RKO (cell line): ENCODE results near the gene FEZ2.
A peak's percentile ranks its signal among the peaks of the same experiment; 100 is the strongest.
"Not testable (repeated sequence)": the region's sequence is repeated elsewhere in the genome, so short reads cannot be mapped to it uniquely, and the experiment has no call there.

ENCODE experiments used
- DNase-seq: peaks from one replicate; pipeline ENCODE4 v3.0.0-alpha.2; 2016; ENCODE audit warnings: low spot score

Gene FEZ2, protein sequence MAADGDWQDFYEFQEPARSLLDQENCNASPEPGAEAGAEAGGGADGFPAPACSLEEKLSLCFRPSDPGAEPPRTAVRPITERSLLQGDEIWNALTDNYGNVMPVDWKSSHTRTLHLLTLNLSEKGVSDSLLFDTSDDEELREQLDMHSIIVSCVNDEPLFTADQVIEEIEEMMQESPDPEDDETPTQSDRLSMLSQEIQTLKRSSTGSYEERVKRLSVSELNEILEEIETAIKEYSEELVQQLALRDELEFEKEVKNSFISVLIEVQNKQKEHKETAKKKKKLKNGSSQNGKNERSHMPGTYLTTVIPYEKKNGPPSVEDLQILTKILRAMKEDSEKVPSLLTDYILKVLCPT

DNA sequence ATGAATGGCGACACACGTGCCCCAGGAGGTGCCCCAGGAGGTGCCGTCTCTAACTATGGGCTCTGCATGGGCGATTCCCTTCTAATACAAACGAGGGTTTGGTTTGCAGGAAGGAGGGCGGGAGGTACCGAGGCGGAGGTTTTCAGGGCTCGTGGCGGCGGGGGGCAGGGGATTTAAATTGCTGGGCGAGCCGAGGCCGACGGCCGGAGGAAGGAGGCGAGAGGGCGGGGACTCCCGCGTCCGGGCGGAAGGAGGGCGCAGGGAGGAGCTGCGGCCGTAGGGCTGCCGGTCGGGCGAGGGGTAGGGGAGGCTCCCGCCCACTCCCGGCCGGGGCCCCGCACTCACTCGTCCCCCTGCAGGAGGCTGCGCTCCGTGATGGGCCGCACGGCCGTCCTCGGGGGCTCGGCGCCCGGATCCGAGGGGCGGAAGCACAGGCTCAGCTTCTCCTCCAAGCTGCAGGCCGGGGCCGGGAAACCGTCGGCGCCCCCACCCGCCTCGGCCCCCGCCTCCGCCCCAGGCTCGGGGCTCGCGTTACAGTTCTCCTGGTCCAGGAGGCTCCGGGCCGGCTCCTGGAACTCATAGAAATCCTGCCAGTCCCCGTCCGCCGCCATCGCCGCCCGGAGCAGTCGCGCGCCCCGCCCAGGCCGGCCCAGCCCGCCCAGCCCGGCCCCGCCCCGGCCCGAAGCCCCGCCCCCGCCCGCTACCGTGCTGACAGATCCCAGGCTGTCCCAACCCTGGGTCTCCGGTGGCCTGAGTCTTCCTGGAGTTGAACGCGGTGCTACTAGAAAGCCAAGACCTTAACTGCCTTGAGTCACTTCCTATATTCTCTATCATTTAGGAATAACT lies at the start of gene FEZ2:
Gene FEZ2, minus strand, starts transcription at position 637 of the 846 bp plus-strand sequence. Its CDS starts 26 bp downstream, at position 611.
- peak; percentile 88 for DNase-seq

DNA sequence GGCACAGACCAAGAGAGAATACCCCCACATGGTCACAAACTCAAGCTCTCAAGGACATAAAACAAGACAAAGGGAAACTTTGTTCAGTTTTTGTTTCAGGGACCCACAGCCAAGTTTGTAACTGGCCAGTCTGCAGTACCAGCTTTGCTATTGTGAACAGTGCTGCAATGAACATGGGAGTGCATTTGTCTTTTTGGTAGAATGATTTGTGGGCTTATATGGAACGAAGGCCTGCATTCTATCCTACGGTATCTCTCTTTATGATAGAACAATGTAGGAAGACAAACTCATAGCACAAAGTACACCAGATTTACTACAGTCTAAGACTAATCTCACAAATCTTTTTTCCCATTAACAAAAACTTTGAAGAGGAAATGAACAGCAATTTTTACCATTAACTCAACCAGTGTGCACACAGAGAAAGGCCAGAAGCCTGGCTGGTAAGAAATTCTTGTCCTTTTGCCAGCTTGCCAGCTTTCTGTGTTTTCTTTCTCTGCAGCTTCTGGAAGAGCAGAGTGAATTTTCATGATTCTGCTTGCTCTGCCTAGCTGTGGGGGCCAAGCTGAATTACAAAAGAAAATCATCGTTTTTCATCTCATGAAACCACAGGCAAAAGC lies 37.1 kb upstream of the FEZ2 start:
- no peak for DNase-seq

DNA sequence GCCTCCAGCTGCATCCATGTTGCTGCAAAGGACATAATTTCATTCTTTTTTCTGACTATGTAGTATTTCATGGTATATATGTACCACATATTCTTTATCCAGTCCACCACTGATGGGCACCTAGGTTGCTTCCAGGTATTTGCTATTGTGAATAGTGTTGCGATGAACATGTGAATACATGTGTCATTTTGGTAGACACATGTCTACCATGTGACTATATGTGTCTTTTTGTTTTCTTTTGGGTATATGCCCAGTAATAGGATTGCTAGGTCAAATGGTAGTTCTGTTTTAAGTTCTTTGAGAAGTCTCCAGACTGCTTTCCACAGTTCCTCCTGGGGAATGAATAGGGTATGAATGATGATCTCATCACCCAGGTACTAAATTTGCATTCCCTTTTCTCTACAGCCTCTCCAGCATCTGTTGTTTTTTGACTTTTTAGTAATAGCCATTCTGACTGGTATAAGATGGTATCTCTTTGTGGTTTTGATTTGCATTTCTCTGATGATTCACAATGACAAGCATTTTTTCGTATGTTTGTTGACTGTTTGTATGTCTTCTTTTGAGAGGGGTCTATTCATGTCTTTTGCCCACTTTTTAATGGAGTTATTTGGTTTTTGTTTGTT lies 35.6 kb upstream of the FEZ2 start:
- no peak for DNase-seq

DNA sequence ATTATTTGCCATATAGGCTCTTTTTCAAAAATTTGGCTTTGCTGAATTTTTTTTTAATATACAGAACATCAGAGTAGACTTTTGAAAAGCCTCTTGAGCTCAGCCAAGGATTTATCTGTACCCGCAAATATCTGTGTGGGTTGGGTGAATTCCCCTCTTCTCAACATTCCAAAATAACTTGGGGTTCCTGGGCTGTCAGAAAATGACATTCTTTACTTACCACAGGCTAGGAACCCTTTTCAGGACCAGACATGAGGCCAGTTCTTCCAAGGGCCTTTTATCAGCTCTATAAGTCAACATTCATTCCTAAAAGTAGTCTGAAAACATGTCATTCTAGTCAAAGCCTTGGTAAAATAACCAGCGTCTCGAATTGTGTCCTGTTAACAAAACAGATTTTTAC lies 28.8 kb upstream of the FEZ2 start:
- DNase-seq, result no peak

DNA sequence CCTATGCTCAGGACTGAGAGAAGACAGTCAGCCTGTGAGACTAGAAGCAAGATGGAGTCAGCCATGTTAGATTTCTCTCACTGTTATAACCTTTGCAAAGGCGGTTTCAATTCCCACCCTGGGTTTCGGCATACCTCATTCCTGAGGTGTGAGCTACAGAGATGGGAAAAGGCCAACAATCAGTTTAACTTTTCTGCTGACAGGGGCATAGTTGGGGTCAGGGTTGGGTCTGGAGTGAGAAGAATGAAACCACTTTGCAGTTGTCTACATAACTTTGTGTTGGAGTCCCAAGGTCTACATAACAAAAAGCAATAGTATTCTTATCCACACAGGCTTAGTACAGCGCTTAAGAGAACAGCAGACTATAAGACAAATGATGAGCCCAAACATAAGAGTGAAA lies 28.1 kb upstream of the FEZ2 start:
- no peak for DNase-seq

DNA sequence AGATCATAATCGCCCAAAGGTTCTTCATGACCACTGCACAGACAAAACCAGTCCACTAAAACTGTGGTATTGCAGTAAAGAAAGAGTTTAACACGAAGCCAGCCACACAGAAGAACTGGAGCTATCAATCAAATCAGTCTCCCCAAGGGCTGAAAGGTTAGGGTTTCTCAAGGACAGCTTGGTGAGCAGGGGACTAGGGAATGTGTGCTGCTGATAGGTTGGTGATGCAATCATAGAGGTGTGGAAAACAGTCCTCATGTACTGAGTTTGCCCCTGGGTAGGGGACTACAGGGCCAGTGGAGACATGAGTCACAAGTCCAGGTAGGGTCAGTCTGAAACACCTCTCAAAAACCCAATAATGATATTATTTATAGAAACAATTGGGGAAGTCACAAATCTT lies 27.3 kb upstream of the FEZ2 start:
- DNase-seq, result no peak

DNA sequence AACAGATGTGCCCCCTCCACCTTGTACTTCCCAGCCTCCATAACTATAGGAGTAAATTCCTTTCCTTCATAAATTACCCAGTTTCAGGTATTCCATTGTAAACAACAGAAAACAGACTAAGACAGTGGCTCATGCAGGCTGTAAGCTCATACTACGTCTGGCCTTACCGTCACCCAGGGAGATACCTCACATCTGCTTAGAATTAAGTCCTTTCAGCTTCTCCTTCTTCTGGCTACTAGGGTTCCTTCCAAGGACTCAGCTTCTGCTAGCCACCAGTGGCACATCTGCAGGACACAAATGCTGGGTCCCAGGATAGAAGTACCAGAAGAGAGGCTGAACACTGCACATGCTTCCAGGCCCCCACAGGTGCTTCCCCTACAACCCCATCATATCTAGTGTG lies 22.4 kb upstream of the FEZ2 start:
- no peak for DNase-seq

DNA sequence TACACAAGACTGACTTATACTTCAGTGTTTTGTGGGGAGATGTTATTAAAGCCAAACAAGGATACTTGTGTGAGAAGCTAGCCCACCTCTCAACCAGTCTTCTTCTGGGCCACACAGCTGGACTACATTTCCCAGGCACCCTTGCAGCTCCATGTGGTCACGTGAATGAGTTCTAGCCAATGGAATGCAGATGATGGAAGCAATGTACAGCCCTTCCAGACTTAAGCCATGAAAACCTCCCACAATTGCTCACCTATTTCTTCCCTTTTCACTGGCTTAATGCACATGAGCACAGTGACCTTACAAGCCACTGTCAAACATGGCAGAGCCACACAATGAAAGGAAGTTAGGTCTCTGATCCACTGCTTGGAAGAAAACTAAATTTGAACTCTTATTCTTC lies 20.4 kb upstream of the FEZ2 start:
- DNase-seq, result peak; percentile 85

DNA sequence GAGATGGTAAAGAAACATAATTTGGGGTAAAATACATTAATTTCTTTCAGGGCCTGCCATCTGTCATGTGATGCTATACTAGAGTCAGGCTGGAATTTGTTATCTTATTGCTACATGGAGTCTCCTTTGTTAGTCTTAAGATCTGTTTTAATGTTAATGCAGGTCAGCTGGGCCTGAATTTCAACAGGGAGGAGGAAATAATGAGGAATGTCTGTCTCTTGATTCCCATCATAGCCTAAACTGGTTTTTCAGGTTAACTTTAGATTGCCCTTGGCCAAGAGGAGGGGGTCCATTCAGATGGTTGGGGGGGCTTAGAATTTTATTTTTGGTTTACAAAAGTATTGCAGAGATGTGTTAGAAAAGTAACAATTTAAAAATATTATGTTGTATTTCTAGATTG lies 19.0 kb upstream of the FEZ2 start:
- no peak for DNase-seq

DNA sequence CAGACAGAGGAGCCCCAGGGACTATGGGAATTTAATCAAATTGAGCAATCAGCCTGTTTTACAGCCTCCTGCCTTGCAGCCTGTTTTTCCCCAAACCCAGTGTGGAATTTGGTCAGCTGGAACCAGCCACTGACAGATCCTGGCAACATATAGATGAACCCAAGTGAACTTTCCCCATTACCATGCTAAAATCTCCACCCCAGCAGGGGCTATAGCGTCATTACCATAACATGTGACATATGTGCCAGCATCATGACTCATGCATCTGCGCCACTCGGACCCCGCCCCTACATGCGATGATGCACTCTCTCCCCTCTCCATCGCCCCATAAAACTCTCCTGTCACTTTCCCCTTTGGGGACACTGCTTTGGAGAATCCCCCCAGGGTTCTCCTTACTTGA lies 17.3 kb upstream of the FEZ2 start:
- DNase-seq, result peak; percentile 36

DNA sequence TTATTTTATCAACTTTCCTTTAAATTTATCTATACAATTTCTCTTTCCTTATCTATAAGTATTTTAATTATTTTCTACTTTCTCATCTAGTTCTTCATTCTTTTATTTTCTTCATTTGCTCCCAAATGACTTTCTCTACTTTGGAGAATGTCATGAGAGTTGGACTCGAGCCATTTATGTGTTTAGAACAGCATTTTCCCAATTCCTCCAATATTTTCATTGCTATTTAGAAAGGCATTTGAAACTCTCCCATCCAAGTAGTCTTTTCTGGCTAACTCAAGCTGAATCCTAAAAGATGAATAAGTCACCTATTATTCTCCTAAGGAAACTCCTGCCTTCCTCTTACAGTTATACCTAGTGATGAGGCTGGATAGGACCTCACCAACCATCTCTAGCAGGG lies 15.8 kb upstream of the FEZ2 start:
- no peak for DNase-seq

DNA sequence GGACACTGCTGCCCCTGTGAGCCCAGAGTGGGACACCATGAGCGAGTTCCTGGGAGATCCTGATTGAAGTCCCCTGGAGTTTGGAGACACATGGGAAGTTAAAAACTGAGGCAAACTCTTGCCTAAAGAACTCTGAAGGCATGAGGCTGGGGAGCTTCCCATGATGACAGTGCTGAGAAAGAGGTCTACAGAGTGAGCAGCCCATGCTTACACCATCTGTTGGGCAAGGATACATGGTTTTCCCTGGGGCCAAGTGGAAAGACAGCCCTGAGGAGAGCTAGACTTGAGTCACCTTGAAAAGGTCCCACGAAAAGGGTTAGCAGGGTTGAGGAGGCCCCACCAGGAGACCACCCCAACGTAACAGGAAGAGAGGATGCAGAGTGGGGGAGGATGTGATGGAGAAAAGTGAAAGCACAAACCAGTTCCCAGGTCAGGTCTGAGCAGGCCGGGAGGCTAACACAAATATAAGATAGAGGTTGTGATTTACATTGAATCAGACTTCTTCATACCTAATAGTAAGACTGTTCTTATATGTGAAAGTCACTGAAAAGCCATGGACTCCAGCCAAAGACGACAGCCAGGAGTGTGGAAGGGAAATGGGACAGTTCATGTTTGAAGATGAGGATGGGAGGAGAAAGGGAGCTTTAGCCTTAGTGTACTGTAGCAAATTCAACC lies 13.5 kb upstream of the FEZ2 start:
- DNase-seq, result no peak

DNA sequence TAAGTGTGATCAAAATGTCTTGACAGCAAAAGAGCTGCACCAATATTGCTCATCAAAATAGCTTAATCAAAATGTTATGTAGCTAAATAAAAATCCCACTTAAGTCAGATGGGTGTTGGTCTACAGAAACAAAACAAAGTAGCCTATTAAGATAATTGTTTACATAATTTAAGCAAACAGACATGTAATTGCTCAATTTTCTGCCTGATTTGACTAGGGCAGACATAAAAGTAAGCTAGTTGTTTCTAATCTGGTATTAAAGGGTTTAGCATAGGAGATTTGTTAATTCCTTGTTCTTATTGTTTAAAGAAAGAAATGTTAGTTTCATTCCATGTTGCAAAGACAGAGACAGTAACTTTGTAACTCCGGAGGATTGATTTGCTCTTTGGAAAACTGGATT lies 11.5 kb upstream of the FEZ2 start:
- no peak for DNase-seq

DNA sequence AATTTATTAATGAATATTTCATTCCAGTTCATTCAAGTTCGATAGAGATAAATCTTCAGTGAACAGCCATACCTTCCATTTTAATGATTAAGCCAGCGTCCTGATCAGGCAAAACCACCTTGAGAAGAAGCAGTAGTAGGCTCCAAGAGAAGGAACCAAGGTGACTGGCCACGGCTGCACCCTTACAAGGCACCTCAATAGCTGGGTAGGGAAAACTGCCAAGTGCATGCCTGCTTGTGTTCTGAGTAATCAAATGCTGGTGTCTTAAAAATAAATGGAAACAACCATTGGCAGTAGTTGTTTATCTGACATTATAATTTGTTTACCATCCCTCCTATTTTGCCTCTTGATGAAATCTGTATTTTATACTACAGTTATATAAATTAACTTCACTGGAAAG lies 10.0 kb upstream of the FEZ2 start:
- no peak for DNase-seq

DNA sequence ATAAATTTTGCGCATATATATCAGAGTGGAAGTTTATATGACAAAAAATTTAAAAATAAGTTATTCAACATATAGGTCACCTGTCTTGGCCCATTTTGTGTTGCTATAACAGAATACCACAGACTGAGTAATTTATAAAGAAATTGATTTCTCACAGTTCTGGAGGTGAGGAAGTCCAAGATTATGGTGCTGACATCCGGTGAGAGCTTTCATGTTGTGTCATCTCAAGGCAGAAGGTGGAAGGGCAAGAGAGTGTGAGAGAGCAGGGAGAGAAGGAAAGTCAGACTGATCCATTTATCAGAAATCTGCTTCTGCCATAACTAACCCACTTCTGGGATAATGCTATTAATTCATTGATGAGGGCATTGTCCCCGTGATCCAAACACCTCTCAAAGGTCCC lies 9.0 kb upstream of the FEZ2 start:
- no peak for DNase-seq

DNA sequence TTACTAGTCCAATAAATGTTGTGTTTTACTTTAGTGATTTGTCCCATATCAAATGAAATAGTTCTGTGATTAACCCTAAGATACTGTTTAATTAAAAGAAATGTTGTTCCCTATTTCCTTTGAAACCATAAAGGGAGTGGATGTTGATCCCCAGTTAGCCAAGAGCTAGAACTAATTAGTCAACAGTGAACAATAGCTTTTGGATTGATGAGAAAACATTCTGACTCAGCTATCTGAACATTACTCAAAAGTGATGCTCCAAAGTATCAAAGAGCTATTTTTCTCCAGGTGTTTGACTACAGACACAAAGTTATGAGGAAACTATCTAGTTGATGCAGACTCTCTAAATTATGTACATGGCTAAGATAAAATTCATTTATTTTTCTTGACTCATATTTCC lies 7.3 kb upstream of the FEZ2 start:
- DNase-seq, result no peak

DNA sequence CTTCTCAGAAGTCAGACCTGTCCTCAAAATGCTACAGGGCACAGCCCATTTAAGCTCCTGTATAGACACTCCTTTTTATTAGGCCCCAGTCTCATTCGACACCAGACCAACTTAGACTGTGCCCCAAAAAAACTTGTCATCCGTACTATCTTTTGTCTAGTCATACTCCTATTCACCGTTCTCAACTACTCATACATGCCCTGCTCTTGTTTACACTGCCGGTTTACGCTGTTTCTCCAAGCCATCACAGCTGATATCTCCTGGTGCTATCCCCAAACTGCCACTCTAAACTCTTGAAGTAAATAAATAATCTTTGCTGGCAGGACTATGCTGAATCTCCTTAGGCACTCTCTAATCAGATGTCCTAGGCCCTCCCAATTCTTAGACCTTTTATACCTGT lies 5.7 kb upstream of the FEZ2 start:
- DNase-seq, result not testable (repeated sequence)

DNA sequence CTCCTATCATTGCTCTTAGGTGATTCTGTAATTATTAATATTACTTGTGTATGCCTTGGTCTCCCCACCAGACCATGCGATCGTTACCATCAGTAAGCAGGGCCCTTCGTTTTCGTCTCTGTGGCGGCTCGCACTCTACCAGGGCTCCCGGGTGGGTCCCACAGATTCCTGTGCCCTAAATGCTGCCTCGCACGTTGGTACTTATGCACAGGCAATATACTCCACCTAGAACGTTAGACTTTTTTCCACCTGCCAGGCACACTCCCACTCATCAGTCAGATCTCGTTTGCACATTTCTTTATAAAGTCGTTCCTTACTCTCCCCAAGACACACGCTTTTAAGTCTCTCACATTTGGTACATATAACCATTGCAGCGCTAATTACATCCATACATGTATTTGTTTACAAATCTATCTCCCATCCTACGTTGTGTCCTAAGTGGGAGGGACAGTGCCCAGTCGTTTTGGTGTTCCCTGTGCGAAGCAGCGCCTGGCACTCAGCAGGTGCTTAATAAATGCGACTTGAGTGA lies 901 bp downstream of the FEZ2 start:
- peak; percentile 22 for DNase-seq

DNA sequence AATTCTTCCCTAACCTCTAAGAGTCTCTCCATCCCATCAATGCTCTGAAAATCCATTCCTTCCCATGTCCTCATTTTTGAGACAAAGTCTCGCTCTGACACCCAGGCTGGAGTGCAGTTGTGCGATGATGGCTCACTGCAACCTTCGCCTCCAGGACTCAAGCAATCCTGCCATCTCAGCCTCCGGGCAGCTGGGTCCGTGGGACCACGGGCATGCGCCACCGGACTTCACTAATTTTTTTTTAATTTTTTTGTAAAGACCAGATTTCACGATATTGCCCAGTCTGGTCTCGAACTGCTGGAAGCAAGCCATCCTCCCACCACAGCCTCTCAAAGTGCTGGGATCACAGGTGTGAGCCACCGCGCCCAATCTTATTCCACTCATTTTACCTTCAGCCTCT lies 1.6 kb downstream of the FEZ2 start:
- DNase-seq, result peak; percentile 46

DNA sequence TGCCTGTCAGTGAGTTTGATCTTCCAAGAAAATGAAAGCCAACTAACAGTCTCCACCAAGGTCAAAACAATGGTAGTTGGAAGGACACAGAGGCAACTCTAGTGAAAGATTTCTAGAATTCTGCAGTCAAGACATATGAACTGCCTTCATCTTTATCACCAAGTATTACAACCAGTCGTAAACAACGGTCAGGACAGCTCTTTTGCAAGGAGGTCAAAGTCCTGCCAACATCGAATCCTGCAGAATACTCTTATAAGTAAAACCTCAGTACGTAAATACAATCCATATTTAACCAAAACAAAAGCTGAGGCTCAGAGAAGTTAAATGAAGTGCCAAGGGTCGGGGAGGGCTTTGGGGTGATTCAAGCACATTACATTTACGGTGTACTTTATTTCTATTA lies 3.1 kb downstream of the FEZ2 start:
- DNase-seq, result no peak

DNA sequence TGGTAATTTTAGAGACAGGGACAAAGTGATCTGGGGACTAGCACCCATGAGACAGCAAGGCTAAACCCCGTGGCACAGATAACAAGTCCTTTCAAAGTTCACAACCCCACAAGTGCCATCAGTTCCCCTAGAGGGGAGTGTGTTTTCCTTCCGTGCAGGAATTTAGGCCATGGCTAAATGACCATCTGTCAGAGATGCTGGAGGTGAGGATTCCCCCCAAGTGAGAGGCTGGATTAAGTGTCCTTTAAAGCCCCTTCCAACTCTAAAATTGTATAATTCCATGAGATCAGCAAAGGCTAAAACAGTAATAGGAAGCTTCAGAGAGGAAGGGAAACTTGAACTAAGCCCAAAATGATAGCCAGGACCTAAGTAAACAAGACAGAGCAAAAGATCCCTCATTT lies 8.7 kb downstream of the FEZ2 start:
- DNase-seq, result no peak

DNA sequence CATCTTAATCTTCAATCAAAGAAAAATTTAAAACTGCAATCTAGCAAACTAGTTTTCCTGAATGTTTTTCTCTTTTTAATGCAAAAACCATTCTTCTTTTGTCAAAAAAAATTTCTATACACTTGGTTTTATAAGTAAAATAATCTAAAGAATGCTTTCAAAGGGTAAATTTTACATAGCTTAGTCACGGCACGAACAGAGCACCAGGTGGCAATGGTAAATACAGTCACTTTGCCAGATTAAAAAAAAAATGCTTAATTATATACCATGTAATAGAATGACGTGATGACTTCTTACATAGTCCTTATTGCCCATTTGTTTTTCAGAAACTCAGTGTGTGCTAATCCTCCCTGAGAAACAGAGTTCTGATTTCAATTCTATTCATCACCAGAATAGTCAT lies 10.4 kb downstream of the FEZ2 start:
- DNase-seq, result no peak
